Activated naive CD4-positive, alpha-beta T cell (primary cell): ENCODE data around the gene RUNX3.

Experiments used
- DNase-seq, 4 experiments: peaks; one replicate each; lab custom pipeline; 2025; lab: John Stamatoyannopoulos, UW

Gene RUNX3

GRCh38 chr1:24929398-24930259 is 447 bp downstream of the RUNX3 start:
- DNase-seq: peak in 3 of 4 experiments; percentile 24 to 44 (median 37)

- DNase-seq: peak in 2 of 4 experiments; percentile 34 to 44
Observed at GRCh38 chr1:24928689-24929397, 1.2 kb downstream of the RUNX3 start.

- DNase-seq: no peak
Observed at GRCh38 chr1:24927988-24928688, 1.9 kb downstream of the RUNX3 start.

- DNase-seq: no peak
Observed at GRCh38 chr1:24927473-24927872, 2.6 kb downstream of the RUNX3 start.

- no peak for DNase-seq
Observed at GRCh38 chr1:24926563-24927249, 3.4 kb downstream of the RUNX3 start.

GRCh38 chr1:24925963-24926362 is 4.1 kb downstream of the RUNX3 start:
- no peak for DNase-seq

- peak; percentile 50 to 55 (median 54) for DNase-seq
Observed at GRCh38 chr1:24925082-24925779, 4.8 kb downstream of the RUNX3 start.

GRCh38 chr1:24923485-24924113 is 6.5 kb downstream of the RUNX3 start:
- no peak for DNase-seq

GRCh38 chr1:24921938-24922662 is 8.0 kb downstream of the RUNX3 start:
- no peak for DNase-seq

GRCh38 chr1:24921412-24921811 is 8.7 kb downstream of the RUNX3 start:
- DNase-seq: no peak

GRCh38 chr1:24920533-24920925 is 9.5 kb downstream of the RUNX3 start:
- DNase-seq: no peak

- no peak for DNase-seq
Observed at GRCh38 chr1:24919791-24920532, 10.1 kb downstream of the RUNX3 start.

- DNase-seq: no peak
Observed at GRCh38 chr1:24918995-24919605, 11.0 kb downstream of the RUNX3 start.

- DNase-seq: no peak
Observed at GRCh38 chr1:24918370-24918769, 11.7 kb downstream of the RUNX3 start.

- no peak for DNase-seq
Observed at GRCh38 chr1:24917327-24918074, 12.6 kb downstream of the RUNX3 start.

GRCh38 chr1:24915816-24916602 is 14.1 kb downstream of the RUNX3 start:
- no peak for DNase-seq
